ENCODE data around the gene IRF5.

GRCh38 chr7:128988372-128988771 lies 50.6 kb downstream of the IRF5 start:
- TF ChIP-seq CTCF (IDR thresholded peaks at IDR 0.05; ENCODE audit: insufficient read depth, low read depth, low read length) (no peak), EZH2 (IDR thresholded peaks at IDR 0.05; ENCODE audit: insufficient read depth, low read length) (no peak)
